ENCODE measurements around the gene NEGR1. TPM values are rescaled to one million over a fixed set of nuclear protein-coding genes. Genes with fewer than 3 reads are reported as not detected.

The NEGR1 gene
- total and polyA plus RNA-seq, 9 of the 15 experiments (the other 6 are each of a cell fraction or from before 2014, with no cell fraction given) = not detected

GRCh38 chr1:71804140-71804539, 478.2 kb downstream of the NEGR1 start (continued):
- TF ChIP-seq ETS2 (tag; IDR thresholded peaks at IDR 0.05; ENCODE audit: borderline replicate concordance, poor library complexity, severe bottlenecking) = no peak
- TF ChIP-seq KHSRP (IDR thresholded peaks at IDR 0.05) = no peak
- no peak for TF ChIP-seq MNT (conservative IDR thresholded peaks at IDR 0.05)

- in situ Hi-C loops (cut with MboI) (no loop called here), intact Hi-C loops (cut with micrococcal nuclease) (no loop called here)
- TF ChIP-seq ZBTB8A (IDR thresholded peaks at IDR 0.05; ENCODE audit: partially characterized antibody) (no peak), HMGN3 (IDR thresholded peaks at IDR 0.05; ENCODE audit: borderline replicate concordance, extremely low read depth, insufficient read length, low read depth, low read length) (no peak), XRCC5 (IDR thresholded peaks at IDR 0.05; ENCODE audit: low read depth, low read length) (no peak)
- H3K36me3 ChIP-seq (ENCODE audit: control insufficient read depth, insufficient read depth, low read length) = no peaks in the 10 kb centered on the region
- no peaks in the 10 kb centered on the region for H4K20me1 ChIP-seq (replicated peaks; ENCODE audit: control insufficient read depth, insufficient read depth, low read length)
- H3K9me1 ChIP-seq (ENCODE audit: control insufficient read depth, insufficient read depth, low read length) = no peaks in the 10 kb centered on the region
- no peak for DNase-seq (ENCODE audit: extremely low read depth in 1 of 4, low spot score in 3 of 4)
- no peak overlapping the region for H2AFZ ChIP-seq (ENCODE audit: low read depth, low read length)
- FAIRE-seq = no peak
- ATAC-seq = no peak
- ChIA-PET POLR2A (no interaction called here), CTCF (ENCODE audit: low intra/inter-chr PET ratio) (no interaction called here)
- no peak overlapping the region for H3K27ac ChIP-seq (ENCODE audit: extremely low read depth, low read depth, low read length)
- no peak overlapping the region for H3K4me3 ChIP-seq
- no peaks in the 10 kb centered on the region for H3K79me2 ChIP-seq (ENCODE audit: control insufficient read depth, insufficient read depth, low read length)
- no TSS peak for BruUV-seq (replicated peaks)
- H3K27me3 ChIP-seq (ENCODE audit: control insufficient read depth in 2 of 2, insufficient read depth in 2 of 2, low read length in 2 of 2) = no peaks in the 10 kb centered on the region
- no peaks in the 10 kb centered on the region for H3K9me3 ChIP-seq (replicated peaks; ENCODE audit: control insufficient read depth, insufficient read depth, low read depth, low read length)
- no peak overlapping the region for H3K9ac ChIP-seq (ENCODE audit: insufficient read depth in 1 of 2, low read depth in 2 of 2, low read length in 2 of 2)
- no peak overlapping the region for H3K4me2 ChIP-seq (ENCODE audit: insufficient read depth, low read length)
- H3K4me1 ChIP-seq (replicated peaks in 1 of 2; ENCODE audit: control insufficient read depth in 2 of 2, insufficient read depth in 2 of 2, low read length in 2 of 2) = no peaks in the 10 kb centered on the region
Measured at GRCh38 chr1:71796006-71796405, 486.3 kb downstream of the NEGR1 start.
